RPMI7951 (cell line): ENCODE measurements around the gene EIF5B. TPM values are rescaled to one million over a fixed set of nuclear protein-coding genes. Genes with fewer than 3 reads are reported as not detected.

ENCODE experiments used
- total RNA-seq: library from RNA; depleted of rRNA; stranded (reverse); fragments of >200 nt; shearing (Covaris generic); gene quantifications from 2 replicates; pipeline ENCODE4 v1.2.3, GENCODE V29; 2014; rRNA removed

EIF5B gene
- total RNA-seq, 1 experiment from 2014 or later = 19.5 TPM

Other genes with a start within 250 kb of the EIF5B start
- gene C2orf15, start 195.7 kb upstream of the EIF5B start, total RNA-seq = 0.24 TPM in 1 of 2 replicates, not detected in the other
- 2.8 and 3.6 TPM in 2 replicates for gene TSGA10, start 182.4 kb upstream of the EIF5B start, total RNA-seq
- 8.3 and 8.4 TPM in 2 replicates for gene LIPT1, start 182.4 kb upstream of the EIF5B start, total RNA-seq
- 71.5 and 77.4 TPM in 2 replicates for gene MITD1, start 156.3 kb upstream of the EIF5B start, total RNA-seq
- gene MRPL30, start 156.2 kb upstream of the EIF5B start, total RNA-seq = 68.3 and 71.3 TPM in 2 replicates
- gene LYG2, start 81.7 kb upstream of the EIF5B start, total RNA-seq = not detected in 2 replicates
- 0.49 and 2.4 TPM in 2 replicates for gene LYG1, start 36.2 kb upstream of the EIF5B start, total RNA-seq
- gene TXNDC9, start 1.1 kb upstream of the EIF5B start, total RNA-seq = 146 and 151 TPM in 2 replicates
- 13.7 and 18.0 TPM in 2 replicates for gene REV1, start 152.6 kb downstream of the EIF5B start, total RNA-seq